22Rv1 (cell line): ENCODE results near the gene FAM187B.
A peak's percentile ranks its signal among the peaks of the same experiment; 100 is the strongest.

Source experiments
- H3K27ac ChIP-seq: fragments of 450-650 bp; 2 replicates; pipeline ENCODE4 v1.5.1; 2017
- CTCF ChIP-seq: fragments of 450-650 bp; IDR thresholded peaks from 2 replicates; pipeline ENCODE4 v1.5.1; 2017; ENCODE audit warnings: mild to moderate bottlenecking
- ZFX ChIP-seq: fragments of 450-650 bp; IDR thresholded peaks from 2 replicates; pipeline ENCODE4 v1.6.1; 2017; ENCODE audit warnings: antibody characterized with exemption, borderline replicate concordance

FAM187B gene

GRCh38 chr19:35260694-35261304 is 32.3 kb upstream of the FAM187B start:
- no peak for TF ChIP-seq CTCF
- TF ChIP-seq ZFX = no peak

GRCh38 chr19:35257113-35257461 is 28.5 kb upstream of the FAM187B start:
- no peak overlapping the region for H3K27ac ChIP-seq
- TF ChIP-seq CTCF = no peak
- TF ChIP-seq ZFX = no peak

More at GRCh38 chr19:35260694-35261304, 32.3 kb upstream of the FAM187B start:
- peak overlapping the region; percentile 98; the same call in 1 of the 2 replicates for H3K27ac ChIP-seq

- no peak overlapping the region for H3K27ac ChIP-seq
- TF ChIP-seq CTCF (no peak), ZFX (no peak)
These were observed 28.0 kb upstream of the FAM187B start for GRCh38 chr19:35256566-35256965.

GRCh38 chr19:35254341-35255297 is 26.1 kb upstream of the FAM187B start:
- TF ChIP-seq ZFX (no peak), CTCF (no peak)
- no peak overlapping the region for H3K27ac ChIP-seq

GRCh38 chr19:35253316-35254286 is 25.1 kb upstream of the FAM187B start:
- no peak overlapping the region for H3K27ac ChIP-seq
- TF ChIP-seq ZFX = no peak
- no peak for TF ChIP-seq CTCF

GRCh38 chr19:35251456-35251855 is 22.9 kb upstream of the FAM187B start:
- TF ChIP-seq CTCF = no peak
- no peak for TF ChIP-seq ZFX
- H3K27ac ChIP-seq = no peak overlapping the region
